Pulmonary artery endothelial cell (primary cell): Measurements from ENCODE around the gene PPIL6. TPM values are rescaled to one million over a fixed set of nuclear protein-coding genes. Genes with fewer than 3 reads are reported as not detected.

Source experiments
- DNase-seq: peaks from one replicate; pipeline ENCODE4 v3.0.0-alpha.2; 2011; ENCODE audit warnings: low read depth, low spot score
- total RNA-seq: library from RNA; depleted of rRNA; stranded (reverse); fragments of >200 nt; gene quantifications from 2 replicates; pipeline ENCODE4 v1.2.3, GENCODE V29; 2014

Gene PPIL6
- total RNA-seq, 1 donor from 2014 or later, result 1.1 TPM

GRCh38 chr6:109449064-109449794 is 8.8 kb upstream of the PPIL6 start:
- no peak for DNase-seq

GRCh38 chr6:109448615-109449014 is 8.2 kb upstream of the PPIL6 start:
- DNase-seq, result no peak

- no peak for DNase-seq
Measured at GRCh38 chr6:109447878-109448555, 7.6 kb upstream of the PPIL6 start.

- no peak for DNase-seq
Measured at GRCh38 chr6:109447087-109447486, 6.7 kb upstream of the PPIL6 start.

GRCh38 chr6:109446541-109446940 is 6.1 kb upstream of the PPIL6 start:
- DNase-seq, result no peak

GRCh38 chr6:109446072-109446471 is 5.6 kb upstream of the PPIL6 start:
- DNase-seq, result no peak

- DNase-seq, result no peak
Measured at GRCh38 chr6:109445382-109445781, 5.0 kb upstream of the PPIL6 start.

GRCh38 chr6:109443425-109443950 is 3.1 kb upstream of the PPIL6 start:
- no peak for DNase-seq

- no peak for DNase-seq
Measured at GRCh38 chr6:109442393-109442924, 2.0 kb upstream of the PPIL6 start.

GRCh38 chr6:109441069-109441816 is 815 bp upstream of the PPIL6 start:
- DNase-seq, result no peak

- no peak for DNase-seq
Measured at GRCh38 chr6:109436041-109436440, 4.4 kb downstream of the PPIL6 start.

GRCh38 chr6:109434456-109434855 is 6.0 kb downstream of the PPIL6 start:
- no peak for DNase-seq

- no peak for DNase-seq
Measured at GRCh38 chr6:109429496-109429895, 10.9 kb downstream of the PPIL6 start.

GRCh38 chr6:109428889-109429477 is 11.4 kb downstream of the PPIL6 start:
- DNase-seq, result no peak

GRCh38 chr6:109424946-109425345 is 15.5 kb downstream of the PPIL6 start:
- DNase-seq, result no peak

GRCh38 chr6:109421184-109421583 is 19.2 kb downstream of the PPIL6 start:
- DNase-seq, result no peak

GRCh38 chr6:109420751-109421150 is 19.7 kb downstream of the PPIL6 start:
- DNase-seq, result no peak

GRCh38 chr6:109417646-109418045 is 22.8 kb downstream of the PPIL6 start:
- no peak for DNase-seq

- no peak for DNase-seq
Measured at GRCh38 chr6:109411034-109411433, 29.4 kb downstream of the PPIL6 start.

GRCh38 chr6:109406196-109406595 is 34.2 kb downstream of the PPIL6 start:
- DNase-seq, result no peak

GRCh38 chr6:109397020-109397419 is 43.4 kb downstream of the PPIL6 start:
- no peak for DNase-seq
